HG03571 (cell line): ENCODE measurements around the gene UST.
"Not testable (repeated sequence)": the region's sequence is repeated elsewhere in the genome, so short reads cannot be mapped to it uniquely, and the experiment has no call there.

Experiments
- ATAC-seq: cut with Tn5 transposase; IDR thresholded peaks from one replicate; pipeline ENCODE4 v1.9.1; 2021; ENCODE audit not compliant: unreplicated experiment

Gene UST

DNA sequence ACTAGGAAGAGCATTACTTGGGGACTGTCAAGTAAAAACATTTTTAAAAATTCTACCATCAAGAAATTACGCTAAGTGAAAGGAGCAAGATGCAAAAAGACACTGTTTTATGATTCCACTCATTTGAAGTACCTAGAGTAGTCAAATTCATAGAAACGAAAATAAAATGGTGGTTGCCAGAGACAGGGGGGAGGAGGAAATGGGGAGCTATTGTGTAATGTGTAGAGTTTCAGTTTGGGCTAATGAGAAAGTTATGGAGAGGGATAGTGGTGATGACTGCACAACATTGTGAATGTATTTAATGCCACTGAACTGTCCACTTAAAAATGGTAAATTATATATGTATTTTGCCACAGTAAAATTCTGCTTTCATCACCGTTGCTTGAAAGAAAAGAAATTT lies 83.8 kb downstream of the UST start:
- no peak for ATAC-seq

DNA sequence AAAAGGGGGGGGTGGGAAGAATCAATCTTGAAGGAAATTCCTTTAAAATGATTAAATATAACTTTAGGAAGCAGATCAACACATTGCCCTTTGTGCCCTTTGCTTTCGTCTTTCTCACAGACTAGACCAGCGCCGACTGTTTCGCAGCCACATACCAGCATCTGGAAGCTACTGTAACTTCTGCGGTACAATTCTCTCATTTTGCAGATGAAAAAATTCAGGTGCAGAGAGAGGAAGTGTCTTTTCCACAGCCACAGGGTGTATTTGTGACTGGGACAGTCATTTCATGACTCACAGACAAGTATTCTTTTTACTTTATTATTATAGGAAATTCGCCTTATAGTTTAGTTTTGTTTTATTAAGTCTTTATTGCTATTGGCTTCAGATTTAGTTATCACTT lies 84.2 kb downstream of the UST start:
- ATAC-seq: no peak

DNA sequence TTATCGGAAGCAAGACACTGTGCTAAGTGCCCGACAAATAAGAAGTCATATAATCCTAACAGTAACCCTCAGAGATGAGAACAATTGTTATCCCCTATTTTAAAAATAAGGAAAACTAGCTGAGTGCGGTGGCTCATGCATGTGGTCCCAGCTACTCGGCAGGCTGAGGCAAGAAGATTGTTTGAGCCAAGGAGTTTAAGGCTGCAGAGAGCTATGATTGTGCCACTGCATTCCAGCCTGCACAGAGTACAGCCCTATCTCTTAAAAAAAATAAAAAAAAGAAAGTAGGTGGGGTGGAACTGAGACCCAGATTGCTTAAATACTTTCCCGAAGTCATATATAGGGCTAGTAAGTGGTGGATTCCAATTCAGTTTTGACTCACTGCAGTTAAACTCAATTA lies 84.7 kb downstream of the UST start:
- ATAC-seq: no peak

DNA sequence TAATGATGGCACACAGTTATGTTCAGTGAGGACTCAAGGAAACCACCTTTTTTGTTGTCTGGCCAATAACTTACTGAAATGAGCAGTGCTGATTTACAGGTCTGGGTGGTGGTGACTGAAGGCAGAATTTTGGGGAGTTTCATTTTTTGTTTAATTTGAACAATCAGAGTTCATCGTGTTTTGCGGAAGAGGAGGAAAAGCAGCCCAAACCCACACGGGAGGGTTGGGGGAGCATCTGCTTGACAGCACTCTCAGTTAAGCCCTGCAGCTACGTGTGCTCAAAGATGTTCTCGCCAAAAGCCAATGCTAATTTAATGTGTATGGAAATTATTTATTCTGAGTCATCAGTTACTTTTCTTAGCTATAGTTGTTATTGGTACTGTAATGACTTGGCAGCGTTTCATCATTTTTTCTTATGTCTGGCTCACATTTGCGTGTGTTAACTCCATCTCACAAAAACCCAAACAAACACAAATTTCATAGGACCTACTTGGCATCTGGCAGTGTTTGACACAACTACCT lies 89.2 kb downstream of the UST start:
- ATAC-seq: peak; percentile 45

DNA sequence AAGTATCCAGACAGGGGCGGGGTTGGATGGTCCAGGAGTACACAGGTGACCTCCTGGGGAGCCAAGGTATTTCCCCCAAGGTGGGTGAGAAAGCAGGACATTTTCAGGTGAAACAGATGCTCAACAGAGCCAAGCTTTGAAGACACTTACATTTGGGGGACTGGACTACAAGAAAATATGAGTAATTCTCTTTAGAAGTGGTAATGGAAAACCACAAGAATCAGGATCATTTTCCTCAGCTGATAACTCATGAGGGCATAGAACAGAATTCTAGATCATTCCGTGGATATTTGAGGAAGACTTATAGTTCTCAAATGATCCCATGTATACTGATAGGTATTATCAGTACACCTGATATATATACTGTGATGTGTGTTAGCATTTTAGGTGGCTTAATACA lies 89.9 kb downstream of the UST start:
- ATAC-seq: no peak

DNA sequence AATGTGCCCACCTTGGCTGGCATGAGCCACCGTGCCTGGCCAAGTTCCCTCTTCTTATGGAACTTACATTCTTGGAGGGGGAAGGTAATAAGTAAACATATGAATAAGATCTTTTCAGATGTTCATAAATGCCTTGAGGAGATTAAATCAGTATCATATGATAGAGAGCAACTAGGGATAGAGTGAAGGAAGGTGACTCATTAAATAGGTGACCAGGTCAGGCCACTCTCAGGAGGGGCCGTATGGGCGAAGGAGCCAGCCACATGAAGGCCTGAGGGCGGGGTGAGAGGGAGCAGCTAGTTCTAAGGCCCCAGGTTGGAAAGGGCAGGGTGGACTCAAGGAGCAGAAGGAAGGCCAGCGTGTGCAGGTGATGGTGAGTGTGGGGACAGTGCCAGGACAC lies 91.1 kb downstream of the UST start:
- ATAC-seq: no peak

DNA sequence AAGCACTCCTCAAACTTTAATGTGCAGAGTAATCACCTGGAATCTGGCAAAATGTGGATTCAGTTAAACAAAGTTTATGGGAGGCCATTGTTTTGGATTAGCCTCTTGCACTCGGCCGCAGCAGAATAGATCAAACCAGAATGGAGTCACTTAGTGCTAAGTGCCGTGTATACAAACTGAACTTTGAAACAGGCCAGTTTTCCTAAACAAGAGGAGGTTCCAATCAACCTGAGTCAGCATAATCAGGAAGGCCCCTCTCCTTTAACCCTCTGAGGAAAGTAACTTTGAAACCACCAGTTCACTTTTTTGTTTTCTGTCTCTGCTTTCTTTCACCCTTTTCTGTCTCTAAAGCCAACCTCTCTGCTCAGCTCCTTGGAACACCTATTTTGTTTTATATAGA lies 92.2 kb downstream of the UST start:
- no peak for ATAC-seq

DNA sequence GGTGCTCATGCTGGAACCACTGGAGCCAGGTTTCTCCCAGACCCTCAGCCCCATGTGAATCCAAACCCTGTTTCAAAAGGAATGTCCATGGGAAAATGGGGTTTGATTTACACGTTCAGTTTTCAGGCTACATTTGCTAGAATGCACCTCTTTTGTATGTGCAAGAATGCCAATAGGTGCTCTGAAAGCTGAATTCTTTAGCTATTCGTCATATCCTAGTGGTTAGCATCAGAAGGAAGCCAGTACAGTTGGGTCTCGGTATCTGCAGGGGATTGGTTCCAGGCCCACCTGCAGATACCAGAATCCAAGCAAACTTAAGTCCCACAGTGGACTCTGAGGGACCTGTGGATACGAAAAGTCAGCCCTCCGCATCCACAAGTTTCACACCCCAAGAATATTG lies 93.4 kb downstream of the UST start:
- ATAC-seq: no peak

DNA sequence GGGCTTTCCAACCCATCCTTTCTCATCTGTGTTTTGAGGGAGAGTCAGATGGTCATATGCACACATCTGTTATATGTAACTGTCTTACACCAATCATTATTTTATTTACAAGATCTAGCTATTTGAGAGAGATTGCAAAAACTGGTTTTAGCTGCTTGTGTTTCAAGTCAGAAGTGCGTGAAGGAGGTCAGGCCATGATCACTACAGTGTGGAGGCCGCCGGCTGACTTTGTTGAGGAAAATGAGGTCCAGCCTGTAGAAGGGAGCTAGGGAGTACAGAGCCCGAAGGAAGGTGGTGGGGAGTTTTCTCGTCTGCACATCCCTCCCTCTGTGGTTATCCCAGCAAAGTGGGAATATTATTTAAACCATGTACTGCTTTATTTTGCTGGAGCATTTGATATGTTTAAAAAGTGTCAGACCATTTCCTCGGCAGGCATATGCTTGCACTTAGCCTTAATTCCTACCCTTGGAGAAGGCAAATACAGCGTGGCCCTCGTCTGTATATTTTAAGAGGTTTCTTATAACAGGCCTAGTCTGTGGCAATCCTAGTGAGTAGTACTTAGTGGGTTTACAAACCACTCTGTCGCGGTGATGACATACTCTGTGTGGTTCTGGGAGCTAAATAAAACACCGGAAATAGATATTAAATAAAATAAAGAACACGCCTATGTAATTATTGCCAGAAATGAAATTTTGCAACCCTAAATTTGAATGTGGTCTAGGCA lies 95.6 kb downstream of the UST start:
- no peak for ATAC-seq

DNA sequence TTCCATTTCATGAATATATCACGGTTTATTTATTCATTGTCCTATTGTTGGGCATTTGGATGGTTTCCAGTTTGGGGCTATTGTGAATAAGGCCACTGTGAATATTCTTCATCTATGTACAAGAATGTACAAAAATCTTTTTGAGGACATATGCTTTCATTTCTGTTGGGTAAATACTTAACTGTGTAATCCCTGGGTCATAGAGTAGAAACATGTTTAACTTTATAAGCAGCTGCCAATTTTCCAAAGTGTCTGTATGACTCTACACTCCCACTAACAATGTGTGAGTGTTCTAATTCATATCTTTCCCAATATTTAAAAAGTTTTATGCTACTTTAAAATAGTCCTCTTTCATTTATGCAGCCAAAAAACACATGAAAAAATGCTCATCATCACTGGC lies 98.6 kb downstream of the UST start:
- ATAC-seq: no peak

DNA sequence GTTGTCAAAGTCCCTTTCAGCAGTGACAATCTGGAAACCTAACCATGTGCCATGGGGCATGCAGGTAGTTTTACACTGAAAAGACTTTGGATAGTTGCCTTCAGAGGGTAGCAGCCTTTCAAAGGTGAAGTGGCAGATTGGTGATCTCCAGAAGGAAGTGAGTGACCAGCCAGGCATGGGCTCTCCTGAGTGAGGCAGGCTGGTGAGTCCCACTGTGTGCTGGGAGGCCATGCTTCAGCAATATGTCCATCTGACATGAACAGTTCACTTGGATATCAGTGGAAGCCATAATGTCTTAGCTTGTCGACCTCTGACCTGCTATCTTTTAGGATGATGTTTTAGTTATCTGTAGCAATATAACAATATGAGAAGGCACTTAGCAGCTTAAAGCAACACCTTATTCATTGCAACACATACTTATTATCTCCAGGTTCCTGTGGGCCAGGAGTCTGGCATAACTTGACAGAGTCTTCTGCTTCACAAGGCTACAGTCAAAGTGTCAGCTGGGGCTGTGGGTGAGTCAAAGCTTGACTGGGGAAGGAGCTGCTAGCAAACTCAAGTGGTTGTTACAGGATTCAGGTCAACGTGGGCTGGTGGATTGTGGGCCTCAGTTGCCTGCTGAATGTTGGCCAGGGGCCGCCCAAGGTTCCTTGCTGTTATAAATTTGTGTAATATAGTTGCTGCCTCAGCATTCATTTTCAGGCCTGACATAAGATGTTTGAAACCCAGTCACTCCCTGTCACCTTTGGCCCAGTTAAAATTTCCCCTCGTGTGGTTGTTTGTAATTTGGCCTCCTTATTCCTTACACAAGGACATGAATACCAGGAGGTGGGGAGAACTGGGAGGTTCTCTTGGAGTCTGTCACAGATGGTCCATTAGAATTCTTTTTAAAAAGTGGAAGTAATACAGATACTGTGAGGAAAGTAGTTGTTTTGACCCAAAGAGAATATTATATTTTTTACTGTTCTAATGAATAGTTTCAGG lies 100.2 kb downstream of the UST start:
- ATAC-seq: no peak

DNA sequence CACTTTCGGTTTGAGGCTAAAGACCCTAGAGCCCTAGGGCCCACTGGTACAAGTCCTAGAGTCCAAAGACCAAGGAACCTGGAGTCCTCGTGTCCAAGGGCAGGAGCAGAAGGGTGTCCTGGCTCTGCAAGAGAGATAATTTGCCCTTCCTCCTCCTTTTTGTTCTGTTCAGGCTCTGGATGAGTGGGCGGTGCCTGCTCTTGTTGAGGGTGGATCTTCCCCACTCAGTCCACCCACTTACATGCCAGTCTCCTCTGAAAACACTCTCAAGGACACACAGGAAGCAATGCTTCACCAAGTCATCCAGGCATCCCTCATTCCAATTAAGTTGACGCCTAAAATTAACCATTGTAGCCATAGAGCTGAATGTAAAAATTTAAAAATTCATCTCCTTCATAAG lies 102.1 kb downstream of the UST start:
- no peak for ATAC-seq

DNA sequence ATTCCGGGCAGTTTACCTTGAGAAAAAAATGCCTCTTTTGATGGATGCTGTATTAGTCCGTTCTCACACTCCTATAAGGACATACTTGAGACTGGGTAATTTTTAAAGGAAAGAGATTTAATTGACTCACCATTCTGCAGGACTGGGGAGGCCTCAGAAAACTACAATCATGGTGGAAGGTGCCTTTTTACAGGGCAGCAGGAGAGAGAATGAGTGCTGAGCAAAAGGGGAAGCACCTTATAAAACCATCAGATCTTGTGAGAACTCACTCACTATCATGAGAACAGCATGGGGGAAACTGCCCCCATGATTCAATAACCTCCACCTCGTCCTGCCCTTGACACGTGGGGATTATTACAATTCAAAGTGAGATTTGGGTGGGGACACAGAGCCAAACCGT lies 102.6 kb downstream of the UST start:
- ATAC-seq: not testable (repeated sequence)

DNA sequence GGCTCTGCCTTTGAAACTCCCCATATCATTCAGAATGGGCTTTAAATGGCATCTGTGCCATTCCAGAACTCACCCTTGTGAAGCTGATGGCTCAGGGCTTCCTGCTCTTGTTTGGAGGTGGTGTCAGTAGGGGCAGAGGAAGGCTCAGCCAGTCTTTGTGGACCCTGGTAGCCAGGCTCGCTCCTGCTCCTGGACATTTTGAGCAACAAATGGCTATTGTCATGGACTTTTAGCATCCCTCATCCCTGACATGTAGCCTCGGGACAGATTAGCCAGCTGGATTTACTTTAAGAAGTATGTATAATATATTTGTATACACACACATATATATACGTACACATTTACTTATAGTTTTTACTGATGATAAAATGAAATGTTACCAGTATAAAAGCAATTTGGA lies 104.1 kb downstream of the UST start:
- no peak for ATAC-seq

DNA sequence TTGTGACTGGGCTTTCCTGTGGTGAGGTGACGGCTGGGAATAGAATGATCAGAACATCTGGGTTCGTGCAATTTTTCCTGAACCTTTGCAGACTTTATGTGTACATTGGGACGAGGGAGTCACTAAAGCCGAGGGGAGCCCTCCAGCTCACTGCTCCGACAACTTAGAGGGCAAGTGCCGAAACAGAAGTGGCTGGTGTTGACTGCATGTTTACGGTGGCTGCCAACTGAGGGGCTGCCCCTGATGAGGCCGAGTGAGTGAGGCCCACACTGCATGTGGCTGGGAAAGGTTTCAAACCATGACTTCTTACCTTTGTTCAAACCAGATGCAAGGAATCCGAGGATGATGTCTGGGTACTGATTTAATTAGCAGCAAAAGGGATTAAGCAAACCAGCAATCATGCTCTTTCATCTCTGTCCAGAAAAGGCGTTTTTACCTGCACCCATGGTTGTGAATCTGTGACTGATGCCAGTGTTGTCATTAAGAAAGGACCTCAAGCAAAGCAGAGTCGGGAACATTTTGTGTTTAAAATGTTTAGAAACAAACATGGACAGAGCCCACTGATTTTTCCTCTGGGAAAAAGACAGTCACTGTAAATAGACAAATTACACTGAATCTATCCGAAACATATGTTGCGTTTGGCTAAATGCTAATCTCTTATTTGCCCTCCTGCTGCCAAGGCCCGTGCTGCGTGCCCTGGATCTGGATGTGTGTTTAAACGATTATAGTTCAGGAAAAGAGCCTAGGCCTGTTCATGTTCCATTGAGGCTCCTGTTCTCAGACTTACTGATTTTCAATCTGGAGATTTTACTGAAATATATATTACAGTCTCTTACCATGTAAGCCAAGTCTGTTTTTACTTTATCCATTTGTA lies 105.1 kb downstream of the UST start:
- no peak for ATAC-seq

DNA sequence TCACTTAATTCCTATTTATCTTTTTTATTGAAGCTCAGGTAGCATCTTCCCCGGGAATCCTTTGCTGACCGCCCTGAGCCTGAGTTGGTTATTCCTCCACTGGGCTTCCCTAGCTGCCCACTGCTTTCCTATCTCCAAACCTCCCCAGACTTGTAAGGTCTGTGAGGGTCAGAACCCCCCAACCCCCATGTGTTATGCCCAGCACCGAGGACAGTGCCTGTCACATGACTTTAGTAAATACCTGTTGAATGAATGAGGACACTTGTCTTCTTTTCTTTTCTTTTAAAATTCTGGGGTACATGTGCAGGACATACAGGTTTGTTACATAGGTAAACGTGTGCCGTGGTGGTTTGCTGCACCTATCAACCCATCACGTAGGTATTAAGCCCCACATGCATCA lies 105.9 kb downstream of the UST start:
- ATAC-seq: no peak

DNA sequence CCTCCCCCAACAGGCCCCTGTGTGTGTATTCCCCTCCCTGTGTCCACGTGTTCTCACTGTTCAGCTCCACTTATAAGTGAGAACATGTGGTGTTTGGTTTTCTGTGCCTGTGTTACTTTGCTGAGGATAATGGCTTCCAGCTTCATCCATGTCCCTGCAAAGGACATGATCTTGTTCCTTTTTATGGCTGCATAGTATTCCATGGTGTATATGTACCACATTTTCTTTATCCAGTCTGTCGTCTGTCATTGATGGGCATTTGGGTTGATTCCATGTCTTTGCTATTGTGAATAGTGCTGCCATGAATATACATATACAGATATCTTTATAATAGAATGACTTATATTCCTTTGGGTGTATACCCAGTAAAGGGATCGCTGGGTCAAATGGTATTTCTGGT lies 106.3 kb downstream of the UST start:
- ATAC-seq: not testable (repeated sequence)

DNA sequence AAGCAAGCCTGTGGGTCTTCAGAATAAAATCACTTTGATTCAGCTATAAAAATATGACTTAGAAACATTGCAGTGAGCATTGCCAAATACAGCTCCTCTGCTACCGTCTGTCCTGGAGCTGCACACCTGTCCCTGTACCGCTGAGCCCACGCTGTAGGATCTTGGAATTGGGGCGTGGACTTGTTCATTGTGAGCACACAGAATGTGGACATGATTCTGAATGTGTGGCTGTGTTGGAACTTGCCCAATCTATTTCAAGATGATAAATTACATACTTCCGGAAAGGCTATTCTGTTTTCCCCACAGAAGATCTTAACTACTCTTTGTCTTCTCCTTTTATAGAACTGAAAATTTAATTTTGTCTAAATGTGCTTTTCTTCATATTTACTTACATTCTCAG lies 107.3 kb downstream of the UST start:
- ATAC-seq: no peak

DNA sequence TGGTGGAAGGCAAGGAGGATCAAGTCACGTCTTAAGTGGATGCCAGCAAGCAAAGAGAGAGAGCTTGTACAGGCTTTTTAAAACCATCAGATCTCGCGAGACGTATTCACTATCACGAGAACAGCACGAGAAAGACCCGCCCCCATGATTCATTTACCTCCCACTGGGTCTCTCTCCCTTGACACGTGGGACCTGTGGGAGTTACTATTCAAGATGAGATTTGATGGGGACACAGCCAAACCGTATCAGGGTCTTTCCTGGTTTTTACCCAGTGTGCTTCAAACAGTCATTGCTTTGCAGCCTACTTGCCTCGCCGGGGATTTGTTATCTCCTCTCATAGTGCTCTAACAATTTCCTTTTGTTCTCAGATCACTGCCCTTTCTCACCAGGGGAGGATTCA lies 108.2 kb downstream of the UST start:
- ATAC-seq: no peak

DNA sequence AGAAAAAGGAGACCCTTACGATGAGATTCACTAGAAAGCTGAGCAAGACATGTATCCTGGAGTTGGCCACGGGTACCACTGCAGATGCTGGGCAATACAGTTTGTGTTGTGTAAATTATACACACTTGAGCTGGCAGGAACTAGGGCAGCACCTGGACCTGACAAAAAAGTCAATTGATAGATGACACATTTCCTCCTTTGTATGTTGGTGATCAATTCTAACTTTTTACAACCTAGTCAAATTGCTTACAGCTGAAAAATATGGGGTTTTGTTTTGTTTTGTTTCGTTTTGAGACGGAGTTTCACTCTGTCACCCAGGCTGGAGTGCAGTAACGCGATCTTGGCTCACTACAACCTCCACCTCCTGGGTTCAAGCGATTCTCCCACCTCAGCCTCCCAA lies 108.9 kb downstream of the UST start:
- ATAC-seq: no peak

DNA sequence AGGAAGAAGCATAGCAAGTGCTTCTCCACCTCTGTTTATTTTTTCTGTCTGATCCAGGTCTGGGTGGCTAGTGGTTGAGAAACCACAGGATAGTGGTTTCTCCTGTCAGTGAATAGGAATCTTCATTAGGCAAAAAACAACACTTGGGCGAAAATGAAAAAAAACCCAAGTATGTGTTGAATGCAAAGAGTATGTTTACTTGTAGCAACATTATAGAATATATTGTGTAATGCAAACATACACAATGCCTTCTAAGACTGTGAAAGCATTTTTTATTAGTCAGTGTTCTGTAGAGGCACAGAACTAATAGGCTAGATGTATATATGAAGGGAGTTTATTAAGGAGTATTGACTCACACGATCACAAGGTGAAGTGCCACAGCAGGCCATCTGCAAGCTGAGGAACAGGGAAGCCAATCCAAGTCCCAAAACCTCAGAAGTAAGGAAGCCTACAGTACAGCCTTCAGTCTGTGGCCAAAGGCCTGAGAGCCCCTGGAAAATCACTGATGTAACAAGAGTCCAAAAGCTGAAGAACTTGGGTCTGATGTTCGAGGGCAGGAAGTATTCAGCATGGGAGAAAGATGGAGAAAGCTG lies 111.1 kb downstream of the UST start:
- no peak for ATAC-seq
